ENCODE data around the gene MROH2A.

Gene MROH2A

GRCh38 chr2:233817995-233818638, 40.0 kb downstream of the MROH2A start:
- in situ Hi-C loops (cut with MboI; ENCODE audit: low sequenced_read_pairs), result no loop called here

- in situ Hi-C loops (cut with MboI; ENCODE audit: low sequenced_read_pairs), result no loop called here
Measured at GRCh38 chr2:233818639-233819621, 40.8 kb downstream of the MROH2A start.

DNA sequence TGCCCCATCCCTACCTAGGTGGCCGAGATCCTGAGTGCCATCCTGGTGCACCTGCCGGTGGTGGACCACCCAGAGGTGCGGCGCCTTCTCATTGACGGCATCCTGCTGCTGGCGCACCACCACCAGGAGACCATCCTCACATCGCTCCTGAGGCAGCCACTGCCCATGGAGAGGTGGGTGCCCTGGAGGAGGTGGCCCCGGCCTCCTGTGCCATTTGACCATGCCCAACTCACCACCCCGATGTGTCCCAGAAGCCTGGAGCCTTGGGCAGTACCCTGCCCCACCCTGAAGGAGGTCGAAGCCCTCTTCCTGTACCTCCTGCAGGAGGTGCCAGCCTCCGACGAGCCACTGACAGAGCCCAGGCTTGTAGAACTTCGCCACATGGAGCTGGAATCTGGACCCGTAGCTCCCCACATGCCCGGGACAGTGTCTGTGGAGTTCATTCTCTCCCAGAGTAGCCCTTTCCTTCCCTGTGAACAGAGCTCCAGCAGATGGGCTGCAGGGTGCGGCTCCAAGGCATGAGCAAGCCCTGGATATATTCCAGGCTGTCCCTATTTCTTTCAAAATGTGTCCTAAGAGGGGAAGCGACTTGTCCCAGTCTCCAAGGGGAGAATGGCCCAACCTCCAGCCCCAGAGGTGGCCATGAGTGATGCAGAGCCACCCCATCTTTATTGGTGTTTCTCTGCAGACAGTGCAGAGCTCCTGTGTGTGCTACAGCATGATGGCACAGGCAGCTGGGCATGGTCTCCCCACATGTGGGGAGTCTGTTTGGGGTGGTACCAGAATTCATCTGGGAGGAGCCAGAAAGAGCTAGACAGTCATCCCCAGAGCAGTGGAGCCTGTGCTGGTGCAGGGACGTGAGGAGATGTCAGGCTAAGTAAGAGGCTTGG, 42.0 kb downstream of the MROH2A start:
- in situ Hi-C loops (cut with MboI; ENCODE audit: low sequenced_read_pairs), result no loop called here

DNA sequence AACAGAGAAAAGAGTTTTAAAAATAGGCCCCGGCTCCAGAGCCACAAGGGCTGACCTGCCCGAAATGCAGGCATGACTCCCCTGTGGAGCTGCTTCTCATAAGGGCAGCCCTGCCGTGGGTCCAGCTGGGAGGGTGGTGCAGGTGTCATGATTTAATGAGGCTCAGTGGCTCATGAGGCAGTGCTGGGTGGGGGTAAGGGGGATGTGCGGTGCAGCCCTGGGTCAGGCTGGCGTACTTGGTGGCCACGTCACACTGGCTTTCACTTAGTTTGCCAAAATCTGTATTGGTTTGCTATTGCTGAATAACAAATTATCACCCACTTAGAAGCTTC, 42.6 kb downstream of the MROH2A start:
- in situ Hi-C loops (cut with MboI; ENCODE audit: low sequenced_read_pairs), result no loop called here

GRCh38 chr2:233821196-233821595, 43.1 kb downstream of the MROH2A start:
- in situ Hi-C loops (cut with MboI; ENCODE audit: low sequenced_read_pairs), result no loop called here

- in situ Hi-C loops (cut with MboI; ENCODE audit: low sequenced_read_pairs), result no loop called here
Measured at GRCh38 chr2:233821709-233822100, 43.6 kb downstream of the MROH2A start.

GRCh38 chr2:233822101-233822771, 44.1 kb downstream of the MROH2A start:
- in situ Hi-C loops (cut with MboI; ENCODE audit: low sequenced_read_pairs), result no loop called here

DNA sequence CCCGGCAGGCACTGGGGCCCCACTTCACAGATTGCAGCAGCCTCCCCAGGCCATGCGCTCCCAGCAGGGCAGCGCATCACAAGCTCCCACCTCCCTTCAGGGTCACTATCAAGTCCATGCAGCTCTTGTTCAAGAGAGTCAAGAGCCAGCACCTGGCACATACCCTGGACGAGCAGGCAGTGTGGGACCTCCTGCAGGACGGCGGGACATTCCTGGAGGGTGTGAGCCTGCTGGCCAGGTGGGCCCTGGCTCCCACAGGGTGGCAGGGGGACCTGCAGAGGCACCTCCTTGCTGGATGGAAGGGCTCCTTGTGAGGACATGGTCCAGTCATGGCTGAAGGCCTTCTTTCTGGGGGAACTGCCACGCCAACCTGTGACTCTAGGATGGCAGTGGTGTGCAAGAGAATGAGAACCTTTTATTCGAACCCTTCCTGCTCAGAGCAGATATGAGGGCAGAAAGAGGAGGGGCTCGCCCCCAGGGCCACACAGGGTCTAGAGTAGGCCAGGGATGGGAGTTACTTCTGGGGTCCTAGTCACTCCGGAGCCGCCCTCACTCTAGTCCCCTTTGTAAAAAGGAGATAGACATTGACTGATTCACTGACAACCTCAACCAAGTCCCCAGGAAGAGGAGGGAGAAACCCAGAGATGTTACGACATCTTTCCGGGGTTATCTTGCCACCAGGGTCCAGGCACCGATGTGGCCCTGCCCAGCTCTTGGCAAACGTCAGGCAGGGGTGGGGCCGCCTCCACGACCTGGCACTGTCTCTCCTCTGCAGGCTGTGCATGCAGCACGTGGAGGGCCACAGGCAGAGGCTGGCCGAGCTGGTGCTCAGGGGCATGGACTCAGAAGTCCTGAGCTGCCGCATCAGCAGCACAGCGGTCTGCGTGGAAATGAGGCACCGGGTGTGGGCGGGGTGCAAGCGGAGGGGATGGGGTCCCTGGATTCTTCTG, 44.9 kb downstream of the MROH2A start:
- in situ Hi-C loops (cut with MboI; ENCODE audit: low sequenced_read_pairs), result no loop called here

DNA sequence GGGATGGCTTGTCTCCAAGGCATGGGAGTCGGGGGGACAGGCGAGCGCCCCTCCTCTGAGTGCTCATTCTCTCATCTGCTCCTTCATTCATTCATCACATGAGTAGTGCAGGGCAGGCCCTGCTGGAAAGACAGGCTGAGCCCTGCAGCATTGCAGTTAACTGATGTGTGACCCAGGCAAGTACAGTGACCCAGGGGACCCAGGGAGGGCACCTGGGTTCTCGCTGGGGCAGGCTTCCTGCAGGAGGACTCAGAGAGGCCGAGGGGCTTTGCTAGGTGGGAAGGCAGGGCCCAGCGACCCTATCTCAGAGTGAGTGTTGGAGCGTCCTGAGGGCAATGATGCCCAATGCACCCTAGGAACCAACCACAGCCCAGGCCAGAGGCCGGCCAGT, 45.6 kb downstream of the MROH2A start:
- in situ Hi-C loops (cut with MboI; ENCODE audit: low sequenced_read_pairs), result no loop called here

- in situ Hi-C loops (cut with MboI; ENCODE audit: low sequenced_read_pairs), result no loop called here
Measured at GRCh38 chr2:233824373-233824772, 46.2 kb downstream of the MROH2A start.

DNA sequence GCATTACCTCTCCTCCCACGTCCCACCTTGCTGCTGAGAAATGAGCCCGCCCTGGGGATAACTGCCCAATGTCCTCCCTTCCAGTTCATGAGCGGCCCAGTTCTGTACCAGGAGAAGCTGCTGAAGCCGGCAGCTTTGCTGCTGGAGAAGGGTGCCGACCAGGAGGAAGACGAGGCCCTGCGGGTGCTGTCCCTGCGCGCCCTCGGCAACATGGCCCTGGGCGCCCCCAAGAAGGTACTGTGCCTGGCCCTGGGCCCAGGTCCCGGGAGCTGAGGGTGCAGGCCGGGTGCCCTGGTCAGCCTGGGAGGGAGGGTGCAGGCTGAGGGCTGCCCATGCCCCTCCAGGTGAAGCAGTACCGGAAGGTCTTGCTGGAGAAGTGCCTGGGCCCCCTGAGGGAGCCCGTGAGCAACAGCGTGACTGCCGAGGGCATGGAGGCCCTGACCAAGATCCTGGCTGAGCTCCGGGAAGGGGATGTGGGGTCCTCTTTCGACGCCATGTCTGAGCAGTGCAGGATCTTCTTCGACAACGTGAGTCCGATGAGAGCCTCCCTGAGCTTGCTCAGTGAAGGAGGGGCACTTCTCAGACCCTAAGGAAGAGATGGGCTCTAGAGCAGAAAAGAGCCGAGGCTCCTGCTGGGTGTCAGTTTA, 50.5 kb downstream of the MROH2A start:
- in situ Hi-C loops (cut with MboI; ENCODE audit: low sequenced_read_pairs), result no loop called here

DNA sequence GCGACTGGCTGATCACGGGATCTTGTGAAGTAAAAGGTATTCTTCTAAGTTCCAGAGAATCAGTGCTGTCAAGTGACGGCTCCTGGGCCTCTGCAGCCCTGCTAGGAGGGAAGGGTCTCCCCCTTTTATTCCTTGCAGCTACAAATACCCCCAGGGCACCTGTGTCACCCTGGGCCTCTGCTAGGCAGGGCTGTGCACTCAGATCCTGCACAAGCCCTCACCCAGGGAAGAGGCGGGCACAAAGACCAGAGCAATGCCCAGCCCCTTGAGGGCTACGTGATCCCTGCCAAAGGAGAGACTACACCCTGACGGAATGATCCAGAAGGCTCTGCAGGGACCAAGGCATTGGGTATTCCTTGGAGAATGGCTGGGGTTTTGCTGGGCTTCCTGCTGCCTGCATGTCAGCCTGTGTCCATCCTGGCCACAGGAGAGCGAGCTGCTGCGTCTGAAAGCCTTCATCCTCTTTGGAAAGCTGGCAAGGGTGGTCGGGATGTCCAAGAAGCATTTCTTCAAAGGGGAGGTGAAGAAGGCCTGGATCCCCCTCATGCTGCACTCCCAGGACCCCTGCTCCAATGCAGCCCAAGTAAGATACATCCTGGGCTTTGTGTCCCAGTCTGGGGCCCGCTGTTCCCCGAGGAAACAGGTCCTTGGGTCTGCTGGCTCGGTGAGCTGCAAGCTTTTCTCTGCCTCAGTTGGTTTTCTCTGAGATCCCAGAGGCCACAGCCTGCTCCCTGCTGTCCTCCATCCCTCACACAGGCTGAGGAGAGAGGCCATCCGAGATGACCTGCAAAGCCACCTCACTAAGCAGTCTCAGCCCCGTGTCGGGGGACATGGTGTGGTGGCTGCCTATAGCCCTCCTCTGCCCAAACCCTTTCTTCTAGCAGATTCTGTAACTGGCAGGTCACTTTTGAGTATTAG, 51.3 kb downstream of the MROH2A start:
- in situ Hi-C loops (cut with MboI; ENCODE audit: low sequenced_read_pairs), result no loop called here

GRCh38 chr2:233830111-233830802, 52.1 kb downstream of the MROH2A start:
- in situ Hi-C loops (cut with MboI; ENCODE audit: low sequenced_read_pairs), result no loop called here

DNA sequence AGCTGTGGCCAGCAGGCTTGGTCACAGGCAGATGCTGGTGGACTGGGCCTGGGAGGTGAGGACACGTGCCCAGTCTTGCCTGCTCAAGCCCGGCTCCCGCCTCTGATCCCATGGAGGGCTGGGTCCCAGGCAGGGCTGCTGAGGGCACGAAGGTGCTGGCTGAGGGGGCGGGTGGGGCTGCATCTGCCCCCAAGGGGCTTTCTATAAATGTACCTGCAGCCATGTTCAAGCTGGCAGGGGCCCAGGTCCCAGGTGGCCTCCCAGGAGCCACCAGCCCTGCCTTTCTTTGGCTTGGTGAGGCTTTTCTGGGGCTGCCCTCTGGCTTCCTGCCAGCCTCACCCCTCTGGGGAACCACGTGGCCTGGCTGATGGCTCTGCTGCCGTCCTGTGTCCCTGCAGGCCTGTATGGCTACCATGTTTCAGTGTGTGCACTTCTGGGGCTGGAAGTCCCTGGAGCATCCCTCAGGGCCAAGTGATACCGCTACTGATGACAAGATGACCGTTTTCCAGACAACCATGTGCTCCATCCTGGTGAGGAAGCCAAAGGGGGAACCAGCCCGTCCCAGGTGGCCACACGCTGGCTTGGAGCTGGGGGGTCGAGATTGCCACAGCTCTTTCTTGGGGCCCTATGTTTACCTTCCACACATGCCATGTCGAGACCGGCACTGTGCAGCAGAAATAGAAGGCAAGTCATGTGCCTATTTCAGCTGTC, 53.0 kb downstream of the MROH2A start:
- in situ Hi-C loops (cut with MboI; ENCODE audit: low sequenced_read_pairs), result no loop called here

- in situ Hi-C loops (cut with MboI; ENCODE audit: low sequenced_read_pairs), result no loop called here
Measured at GRCh38 chr2:233831861-233832260, 53.7 kb downstream of the MROH2A start.

GRCh38 chr2:233832414-233832813, 54.3 kb downstream of the MROH2A start:
- in situ Hi-C loops (cut with MboI; ENCODE audit: low sequenced_read_pairs), result no loop called here

GRCh38 chr2:233832869-233833311, 54.8 kb downstream of the MROH2A start:
- in situ Hi-C loops (cut with MboI; ENCODE audit: low sequenced_read_pairs), result no loop called here
